ENCODE data around the gene FGF8.

DNA sequence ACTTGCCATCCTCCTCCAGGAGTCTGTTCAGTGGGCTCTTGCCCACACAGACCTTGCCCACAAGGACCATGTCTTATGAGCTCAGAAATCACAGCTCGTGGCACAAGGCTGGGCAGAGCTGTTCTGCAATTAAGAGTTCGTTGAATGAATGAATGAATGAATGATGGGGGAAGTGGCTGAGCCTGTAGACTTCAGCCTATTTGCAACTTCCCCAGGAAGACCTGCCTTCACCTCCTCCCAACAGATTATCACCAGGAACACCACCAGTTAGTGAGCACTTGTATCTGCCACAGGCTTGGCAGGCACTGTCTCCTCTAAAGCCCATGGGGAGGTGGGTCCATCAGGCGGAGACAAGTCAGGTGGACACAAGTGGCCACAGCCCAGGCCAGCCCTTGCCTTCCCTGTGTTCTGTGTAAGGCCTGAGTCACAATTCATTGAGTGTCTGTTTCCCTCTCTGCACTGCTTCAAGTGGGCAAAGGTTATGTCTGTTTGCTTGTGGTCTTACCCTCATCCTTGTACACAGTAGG, 1.8 kb upstream of the FGF8 start:
- TF ChIP-seq, protein P1, sequence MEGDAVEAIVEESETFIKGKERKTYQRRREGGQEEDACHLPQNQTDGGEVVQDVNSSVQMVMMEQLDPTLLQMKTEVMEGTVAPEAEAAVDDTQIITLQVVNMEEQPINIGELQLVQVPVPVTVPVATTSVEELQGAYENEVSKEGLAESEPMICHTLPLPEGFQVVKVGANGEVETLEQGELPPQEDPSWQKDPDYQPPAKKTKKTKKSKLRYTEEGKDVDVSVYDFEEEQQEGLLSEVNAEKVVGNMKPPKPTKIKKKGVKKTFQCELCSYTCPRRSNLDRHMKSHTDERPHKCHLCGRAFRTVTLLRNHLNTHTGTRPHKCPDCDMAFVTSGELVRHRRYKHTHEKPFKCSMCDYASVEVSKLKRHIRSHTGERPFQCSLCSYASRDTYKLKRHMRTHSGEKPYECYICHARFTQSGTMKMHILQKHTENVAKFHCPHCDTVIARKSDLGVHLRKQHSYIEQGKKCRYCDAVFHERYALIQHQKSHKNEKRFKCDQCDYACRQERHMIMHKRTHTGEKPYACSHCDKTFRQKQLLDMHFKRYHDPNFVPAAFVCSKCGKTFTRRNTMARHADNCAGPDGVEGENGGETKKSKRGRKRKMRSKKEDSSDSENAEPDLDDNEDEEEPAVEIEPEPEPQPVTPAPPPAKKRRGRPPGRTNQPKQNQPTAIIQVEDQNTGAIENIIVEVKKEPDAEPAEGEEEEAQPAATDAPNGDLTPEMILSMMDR (IDR thresholded peaks at IDR 0.05; ENCODE audit: insufficient read depth, low read length) = no peak
- TF ChIP-seq GABPA (IDR thresholded peaks at IDR 0.05; ENCODE audit: low read depth) (no peak), POLR2AphosphoS5 (IDR thresholded peaks at IDR 0.05; ENCODE audit: low read depth) (no peak)

Measured in HL-60 (cell line).